Measurements from ENCODE around the gene DPP4. TPM values are rescaled to one million over a fixed set of nuclear protein-coding genes. Genes with fewer than 3 reads are reported as not detected.

DPP4 gene
- total and polyA plus RNA-seq, 2 of the 4 experiments (the other 2 are of a cell fraction): 13.2 to 19.0 TPM

DNA sequence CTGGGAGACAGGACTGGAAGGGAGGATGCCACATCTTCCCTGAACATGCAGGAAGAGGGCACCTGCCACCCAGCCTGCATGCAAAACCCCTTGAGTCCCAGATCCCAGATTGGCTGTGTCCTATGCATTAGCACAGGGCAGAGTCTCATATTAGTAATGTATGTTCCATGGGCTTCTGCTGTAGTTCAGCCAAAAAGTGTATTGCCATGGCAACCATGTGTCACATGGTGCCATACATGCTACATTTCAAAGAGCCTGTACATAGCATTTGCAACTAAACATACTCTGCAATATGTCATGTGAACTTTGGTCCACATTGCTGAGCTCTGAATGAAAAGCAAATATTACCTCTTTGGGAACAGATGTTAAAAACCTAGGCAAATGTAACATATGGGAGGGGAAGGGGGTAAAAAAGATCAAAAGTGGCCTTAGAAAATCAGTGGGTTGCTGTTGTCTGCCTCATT lies 78.4 kb downstream of the DPP4 start:
- Histone ChIP-seq H3K9me1 (ENCODE audit: insufficient read depth, low read length) (no peaks in the 10 kb centered on the region), H4K20me1 (ENCODE audit: insufficient read depth, low read length) (no peaks in the 10 kb centered on the region), H2BK120ac (ENCODE audit: low read depth, low read length) (no peak overlapping the region), H3K18ac (ENCODE audit: low read depth, low read length) (no peak overlapping the region), H3K4me3 (ENCODE audit: insufficient read depth, low read depth, low read length) (no peak overlapping the region), H3K56ac (ENCODE audit: extremely low read depth, insufficient read depth, low read length) (no peak overlapping the region), H2AK9ac (replicated peaks; ENCODE audit: low read depth, low read length, poor library complexity) (no peak overlapping the region), H3K27me3 (ENCODE audit: control insufficient read depth, insufficient read depth, low read length) (no peaks in the 10 kb centered on the region), H3K14ac (replicated peaks; ENCODE audit: low read depth, low read length) (no peak overlapping the region), H3K4ac (ENCODE audit: low read depth, low read length) (no peak overlapping the region), H3K23ac (ENCODE audit: low read depth, low read length) (no peak overlapping the region), H3K36me3 (ENCODE audit: control insufficient read depth, insufficient read depth, low read length) (peaks cover 10% of the 10 kb centered on the region), H3K4me2 (ENCODE audit: low read depth, low read length) (no peak overlapping the region), H3K79me1 (ENCODE audit: low read depth in 1 of 2, low read length in 2 of 2) (no peaks in the 10 kb centered on the region), H2AFZ (replicated peaks; ENCODE audit: low read length, poor library complexity) (no peak overlapping the region), H3K27ac (ENCODE audit: insufficient read depth, low read length) (no peak overlapping the region), H2BK15ac (ENCODE audit: low read depth, low read length) (no peak overlapping the region), H4K5ac (ENCODE audit: low read depth, low read length) (no peak overlapping the region), H4K91ac (ENCODE audit: insufficient read depth, low read depth, low read length) (no peak overlapping the region), H3K9me3 (ENCODE audit: control insufficient read depth, insufficient read depth, low read length) (no peaks in the 10 kb centered on the region), H2BK20ac (ENCODE audit: low read depth, low read length) (no peak overlapping the region), H3K9ac (ENCODE audit: low read depth, low read length) (no peak overlapping the region), H2BK5ac (ENCODE audit: low read depth, low read length, poor library complexity, severe bottlenecking) (no peak overlapping the region), H2AK5ac (ENCODE audit: low read depth, low read length) (no peak overlapping the region), H3K4me1 (ENCODE audit: control insufficient read depth, insufficient read depth, low read length) (peaks cover 6% of the 10 kb centered on the region), H4K8ac (ENCODE audit: low read depth in 2 of 2, low read length in 2 of 2) (no peak overlapping the region)
- ChIA-PET POLR2A (ENCODE audit: unreplicated experiment) (no interaction called here), CTCF (interaction anchor here (0.7 kb wide), 1 partner anchor 409 kb away, joined by 3 read pairs; no protein-coding TSS in a partner anchor)
- dilution Hi-C loops (cut with HindIII; ENCODE audit: low sequenced_read_pairs, unreplicated experiment) (no loop called here), intact Hi-C loops (cut with micrococcal nuclease) (loop anchor here (5.0 kb wide), 1 partner anchor 57 kb away; no protein-coding TSS in a partner anchor), in situ Hi-C loops (cut with MboI; ENCODE audit: low sequenced_read_pairs) (loop anchor here (25.0 kb wide), 1 partner anchor 317 kb away; the partner anchor contains the start of gene IFIH1)
- TF ChIP-seq CEBPB (IDR thresholded peaks at IDR 0.05; ENCODE audit: low read depth, low read length): no peak
- TF ChIP-seq, protein P1, sequence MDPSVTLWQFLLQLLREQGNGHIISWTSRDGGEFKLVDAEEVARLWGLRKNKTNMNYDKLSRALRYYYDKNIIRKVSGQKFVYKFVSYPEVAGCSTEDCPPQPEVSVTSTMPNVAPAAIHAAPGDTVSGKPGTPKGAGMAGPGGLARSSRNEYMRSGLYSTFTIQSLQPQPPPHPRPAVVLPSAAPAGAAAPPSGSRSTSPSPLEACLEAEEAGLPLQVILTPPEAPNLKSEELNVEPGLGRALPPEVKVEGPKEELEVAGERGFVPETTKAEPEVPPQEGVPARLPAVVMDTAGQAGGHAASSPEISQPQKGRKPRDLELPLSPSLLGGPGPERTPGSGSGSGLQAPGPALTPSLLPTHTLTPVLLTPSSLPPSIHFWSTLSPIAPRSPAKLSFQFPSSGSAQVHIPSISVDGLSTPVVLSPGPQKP (IDR thresholded peaks at IDR 0.05; ENCODE audit: borderline replicate concordance, low read depth, low read length): no peak
- no peak for TF ChIP-seq BHLHE40 (IDR thresholded peaks at IDR 0.05; ENCODE audit: low read depth, low read length)
- no peak for TF ChIP-seq POLR2A (IDR thresholded peaks at IDR 0.05; ENCODE audit: low read depth, low read length)
- TF ChIP-seq FOS (IDR thresholded peaks at IDR 0.05; ENCODE audit: low read depth, low read length): no peak
- TF ChIP-seq RAD21 (IDR thresholded peaks at IDR 0.05; ENCODE audit: low read length): no peak
- no peak for TF ChIP-seq SMC3 (IDR thresholded peaks at IDR 0.05; ENCODE audit: low read depth, low read length)
- TF ChIP-seq RCOR1 (IDR thresholded peaks at IDR 0.05; ENCODE audit: insufficient replicate concordance, low read length): no peak
- TF ChIP-seq NFE2L2 (IDR thresholded peaks at IDR 0.05; ENCODE audit: low read depth, low read length): no peak
- TF ChIP-seq CHD1 (IDR thresholded peaks at IDR 0.05; ENCODE audit: low read depth, low read length): no peak
- no peak for TF ChIP-seq MAFK (IDR thresholded peaks at IDR 0.05; ENCODE audit: low read depth, low read length)
- TF ChIP-seq MAZ (IDR thresholded peaks at IDR 0.05; ENCODE audit: borderline replicate concordance, low read depth, low read length): no peak
- TF ChIP-seq RFX5 (IDR thresholded peaks at IDR 0.05; ENCODE audit: low read depth, low read length): no peak
- no peak for TF ChIP-seq MXI1 (IDR thresholded peaks at IDR 0.05; ENCODE audit: borderline replicate concordance, low read depth, low read length)
- TF ChIP-seq, protein P2, sequence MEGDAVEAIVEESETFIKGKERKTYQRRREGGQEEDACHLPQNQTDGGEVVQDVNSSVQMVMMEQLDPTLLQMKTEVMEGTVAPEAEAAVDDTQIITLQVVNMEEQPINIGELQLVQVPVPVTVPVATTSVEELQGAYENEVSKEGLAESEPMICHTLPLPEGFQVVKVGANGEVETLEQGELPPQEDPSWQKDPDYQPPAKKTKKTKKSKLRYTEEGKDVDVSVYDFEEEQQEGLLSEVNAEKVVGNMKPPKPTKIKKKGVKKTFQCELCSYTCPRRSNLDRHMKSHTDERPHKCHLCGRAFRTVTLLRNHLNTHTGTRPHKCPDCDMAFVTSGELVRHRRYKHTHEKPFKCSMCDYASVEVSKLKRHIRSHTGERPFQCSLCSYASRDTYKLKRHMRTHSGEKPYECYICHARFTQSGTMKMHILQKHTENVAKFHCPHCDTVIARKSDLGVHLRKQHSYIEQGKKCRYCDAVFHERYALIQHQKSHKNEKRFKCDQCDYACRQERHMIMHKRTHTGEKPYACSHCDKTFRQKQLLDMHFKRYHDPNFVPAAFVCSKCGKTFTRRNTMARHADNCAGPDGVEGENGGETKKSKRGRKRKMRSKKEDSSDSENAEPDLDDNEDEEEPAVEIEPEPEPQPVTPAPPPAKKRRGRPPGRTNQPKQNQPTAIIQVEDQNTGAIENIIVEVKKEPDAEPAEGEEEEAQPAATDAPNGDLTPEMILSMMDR (conservative IDR thresholded peaks at IDR 0.05; ENCODE audit: low read depth, low read length): no peak
- no peak for DNase-seq
- no peak for ATAC-seq (ENCODE audit: low read depth)
- BruUV-seq (replicated peaks): no TSS peak
